ENCODE data around the gene OR52D1.

DNA sequence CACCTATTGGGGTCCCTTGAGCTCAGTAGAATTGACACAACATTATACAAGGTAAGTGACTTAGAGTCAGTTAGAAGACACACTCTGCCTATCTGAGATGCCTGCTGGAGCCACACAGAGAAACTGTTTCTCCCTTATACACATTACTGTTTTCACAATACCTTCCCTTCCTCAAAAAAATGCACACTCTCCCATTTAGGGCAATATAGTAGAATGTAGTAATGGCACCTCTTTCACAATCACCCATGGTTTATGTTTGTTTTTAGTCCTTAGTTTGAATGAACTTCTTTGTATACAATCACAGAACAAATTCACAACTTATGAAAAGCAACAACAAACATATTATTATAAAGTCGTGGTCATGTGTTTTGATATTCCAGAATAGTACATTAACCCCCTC is 45.6 kb downstream of the OR52D1 start:
- TF ChIP-seq, protein P1, sequence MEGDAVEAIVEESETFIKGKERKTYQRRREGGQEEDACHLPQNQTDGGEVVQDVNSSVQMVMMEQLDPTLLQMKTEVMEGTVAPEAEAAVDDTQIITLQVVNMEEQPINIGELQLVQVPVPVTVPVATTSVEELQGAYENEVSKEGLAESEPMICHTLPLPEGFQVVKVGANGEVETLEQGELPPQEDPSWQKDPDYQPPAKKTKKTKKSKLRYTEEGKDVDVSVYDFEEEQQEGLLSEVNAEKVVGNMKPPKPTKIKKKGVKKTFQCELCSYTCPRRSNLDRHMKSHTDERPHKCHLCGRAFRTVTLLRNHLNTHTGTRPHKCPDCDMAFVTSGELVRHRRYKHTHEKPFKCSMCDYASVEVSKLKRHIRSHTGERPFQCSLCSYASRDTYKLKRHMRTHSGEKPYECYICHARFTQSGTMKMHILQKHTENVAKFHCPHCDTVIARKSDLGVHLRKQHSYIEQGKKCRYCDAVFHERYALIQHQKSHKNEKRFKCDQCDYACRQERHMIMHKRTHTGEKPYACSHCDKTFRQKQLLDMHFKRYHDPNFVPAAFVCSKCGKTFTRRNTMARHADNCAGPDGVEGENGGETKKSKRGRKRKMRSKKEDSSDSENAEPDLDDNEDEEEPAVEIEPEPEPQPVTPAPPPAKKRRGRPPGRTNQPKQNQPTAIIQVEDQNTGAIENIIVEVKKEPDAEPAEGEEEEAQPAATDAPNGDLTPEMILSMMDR (IDR thresholded peaks at IDR 0.05 in 2 of 3, conservative IDR thresholded peaks at IDR 0.05 in 1 of 3; ENCODE audit: borderline replicate concordance in 1 of 3, insufficient read depth in 1 of 3, low read depth in 2 of 3, low read length in 2 of 3) = no peak
- TF ChIP-seq POLR2A (IDR thresholded peaks at IDR 0.05; ENCODE audit: borderline replicate concordance, extremely low read depth, insufficient read depth, insufficient read length) = no peak
- no peak for TF ChIP-seq CEBPB (IDR thresholded peaks at IDR 0.05; ENCODE audit: low read depth)
- no peak for TF ChIP-seq EZH2phosphoT487 (IDR thresholded peaks at IDR 0.05; ENCODE audit: borderline replicate concordance)

All from HCT116 (cell line).